HepG2 (cell line): Measurements from ENCODE around the gene CFAP73. TPM values are rescaled to one million over a fixed set of nuclear protein-coding genes. Genes with fewer than 3 reads are reported as not detected.

Experiments used
- ATAC-seq: fragments of 200-7000 bp; cut with Tn5 transposase; 3 replicates; pipeline ENCODE4 v1.9.1; 2020; ENCODE audit warnings: mild to moderate bottlenecking, moderate library complexity
- BruUV-seq: library from RNA; stranded (reverse); fragments of 400-500 nt; replicated peaks from 2 replicates; lab custom pipeline; 2021; lab: Mats Ljungman, UMichigan
- CTCF ChIA-PET: fragments of 300-600 bp; formaldehyde crosslinking; extraction: SDS; loops from one replicate; lab custom pipeline; 2021; ENCODE audit warnings: low total read pairs, inconsistent platforms, low intra/inter-chr PET ratio; lab: Yijun Ruan, JAX
- POLR2A ChIA-PET: fragments of 350-600 bp; sonication (Branson Sonifier 250); formaldehyde crosslinking; loops from one replicate; lab custom pipeline; 2020; ENCODE audit warnings: antibody characterized with exemption, inconsistent platforms; lab: Yijun Ruan, JAX
- DNase-seq: peaks from one replicate; pipeline ENCODE4 v3.0.0-alpha.2; 2015; ENCODE audit warnings: low spot score
- FAIRE-seq: peaks from 3 replicates; lab custom pipeline; 2011; peaks lifted over from hg19 to GRCh38; lab: Jason Lieb, UNC
- H2AFZ ChIP-seq: one replicate; pipeline ENCODE4 v1.6.1; 2011; ENCODE audit warnings: low read length, inconsistent platforms
- H3K27ac ChIP-seq: fragments of 300-600 bp; 3 replicates; pipeline ENCODE4 v1.8.0; 2011; ENCODE audit warnings: mixed run types, mild to moderate bottlenecking, mixed read lengths, low read length, inconsistent platforms; ENCODE audit not compliant: insufficient read depth; ENCODE audit errors: extremely low read length
- H3K27me3 ChIP-seq, 2 experiments: fragments of 200-600 bp in 1 of 2; 2 replicates in 1 of 2; 3 replicates in 1 of 2; pipeline versions ENCODE4 v1.6.0 to v1.8.0; 2011; ENCODE audit warnings: low read length in 2 of 2, mild to moderate bottlenecking in 2 of 2, moderate library complexity in 2 of 2, inconsistent platforms in 1 of 2; ENCODE audit not compliant: insufficient read depth in 2 of 2, control insufficient read depth in 1 of 2
- H3K36me3 ChIP-seq, 2 experiments: fragments of 200-600 bp in 1 of 2; replicated peaks in 1 of 2; 2 replicates in 1 of 2; 3 replicates in 1 of 2; pipeline versions ENCODE4 v1.5.1 to v1.8.0; 2011; ENCODE audit warnings: low read length in 2 of 2, inconsistent platforms in 1 of 2; ENCODE audit not compliant: insufficient read depth in 2 of 2, control insufficient read depth in 1 of 2
- H3K4me1 ChIP-seq: 2 replicates; pipeline ENCODE4 v1.5.1; 2012; ENCODE audit warnings: low read length, inconsistent platforms; ENCODE audit not compliant: insufficient read depth
- H3K4me2 ChIP-seq: 2 replicates; pipeline ENCODE4 v1.6.0; 2011; ENCODE audit warnings: low read depth, low read length, inconsistent platforms
- H3K4me3 ChIP-seq, 3 experiments: fragments of 200-600 bp in 1 of 3; sonication (generic), shearing (Covaris generic) in 1 of 3; replicated peaks in 1 of 3; 2 replicates each; pipeline ENCODE4 v1.5.1; 2011 to 2016; ENCODE audit warnings: low read length in 3 of 3, inconsistent platforms in 2 of 3, low read depth in 2 of 3, mild to moderate bottlenecking in 2 of 3, control low read depth in 1 of 3, mixed read lengths in 1 of 3; ENCODE audit not compliant: insufficient read depth in 1 of 3
- H3K79me2 ChIP-seq: one replicate; pipeline ENCODE4 v1.6.1; 2011; ENCODE audit warnings: low read length, inconsistent platforms; ENCODE audit not compliant: insufficient read depth
- H3K9ac ChIP-seq: 2 replicates; pipeline ENCODE4 v1.6.0; 2011; ENCODE audit warnings: mild to moderate bottlenecking, low read depth, low read length, inconsistent platforms; ENCODE audit not compliant: insufficient read depth
- H3K9me3 ChIP-seq: 2 replicates; pipeline ENCODE4 v1.5.1; 2012; ENCODE audit warnings: mild to moderate bottlenecking, low read length
- H4K20me1 ChIP-seq: 2 replicates; pipeline ENCODE4 v1.6.0; 2011; ENCODE audit warnings: inconsistent platforms, mild to moderate bottlenecking, low read length, moderate library complexity; ENCODE audit not compliant: insufficient read depth
- ARID2 ChIP-seq: sonication (generic); formaldehyde crosslinking; IDR thresholded peaks from 2 replicates; pipeline ENCODE4 v1.8.1; 2022; ENCODE audit warnings: mild to moderate bottlenecking, missing genetic modification reagents, borderline replicate concordance
- FOXP1 ChIP-seq, 2 experiments: fragments of 450-650 bp in 1 of 2; IDR thresholded peaks; 2 replicates each; pipeline ENCODE4 v1.6.1; 2017 to 2018; ENCODE audit warnings: antibody characterized with exemption in 1 of 2
- HNF1A ChIP-seq, 2 experiments: sonication (generic) in 1 of 2; formaldehyde crosslinking in 1 of 2; IDR thresholded peaks; 2 replicates each; pipeline versions ENCODE4 v1.4.0 to v1.6.1; 2016 to 2020; ENCODE audit warnings: borderline replicate concordance in 1 of 2, low read depth in 1 of 2, mild to moderate bottlenecking in 1 of 2, missing genetic modification reagents in 1 of 2
- HNRNPUL1 ChIP-seq: fragments of 200-400 bp; formaldehyde crosslinking; IDR thresholded peaks from 2 replicates; pipeline ENCODE4 v1.6.1; 2017; ENCODE audit warnings: low read depth, mild to moderate bottlenecking, low read length, moderate library complexity
- TGIF2 ChIP-seq: IDR thresholded peaks from 2 replicates; pipeline ENCODE4 v1.6.1; 2016; ENCODE audit warnings: control low read depth, missing compliant biosample characterization
- THAP7 ChIP-seq: sonication (generic); formaldehyde crosslinking; IDR thresholded peaks from 2 replicates; pipeline ENCODE4 v1.8.1; 2023; ENCODE audit warnings: mild to moderate bottlenecking, missing genetic modification reagents
- ZBTB46 ChIP-seq: sonication (generic); formaldehyde crosslinking; IDR thresholded peaks from 2 replicates; pipeline ENCODE4 v1.4.0; 2020; ENCODE audit warnings: mild to moderate bottlenecking, missing genetic modification reagents, borderline replicate concordance
- ZNF235 ChIP-seq: sonication (generic); formaldehyde crosslinking; IDR thresholded peaks from 2 replicates; pipeline ENCODE4 v1.8.1; 2023; ENCODE audit warnings: mild to moderate bottlenecking, missing genetic modification reagents, borderline replicate concordance
- ZNF367 ChIP-seq: sonication (generic); formaldehyde crosslinking; IDR thresholded peaks from 2 replicates; pipeline ENCODE4 v1.4.0; 2020; ENCODE audit warnings: missing genetic modification reagents, borderline replicate concordance
- ZNF557 ChIP-seq: sonication (generic); formaldehyde crosslinking; IDR thresholded peaks from 2 replicates; pipeline ENCODE4 v1.4.0; 2020; ENCODE audit warnings: missing genetic modification reagents
- ZNF674 ChIP-seq: sonication (generic); formaldehyde crosslinking; IDR thresholded peaks from 2 replicates; pipeline ENCODE4 v1.5.0; 2020; ENCODE audit warnings: low read depth, mild to moderate bottlenecking, missing genetic modification reagents
- ZNF773 ChIP-seq: sonication (generic); formaldehyde crosslinking; IDR thresholded peaks from 2 replicates; pipeline ENCODE4 v1.4.0; 2020; ENCODE audit warnings: missing genetic modification reagents, borderline replicate concordance
- ZSCAN20 ChIP-seq: sonication (generic); formaldehyde crosslinking; IDR thresholded peaks from 2 replicates; pipeline ENCODE4 v1.4.0; 2020; ENCODE audit warnings: missing genetic modification reagents, mild to moderate bottlenecking, borderline replicate concordance
- WGBS: methylation state at CpG from one replicate; pipeline ENCODE4 v1.1.6; 2017; ENCODE audit warnings: low lambda C conversion rate; 5-methylcytosine and 5-hydroxymethylcytosine counted together
- in situ Hi-C: cut with HindIII; loops from 2 replicates; pipeline ENCODE4 v1.10.0; 2017; ENCODE audit warnings: low pct_unique_long_range_greater_than_20kb; ENCODE audit not compliant: extremely low pct_ligation_motif_present
- intact Hi-C: fragments of 100-400 bp; cut with micrococcal nuclease; formaldehyde crosslinking; loops from one replicate; pipeline ENCODE4 v1.10.0; 2022; ENCODE audit not compliant: unreplicated experiment
- polyA plus RNA-seq, 8 experiments: library from polyadenylated mRNA; depleted of rRNA in 3 of 8; stranded (reverse) in 7 of 8; unstranded in 1 of 8; fragments of >200 nt; fragmentation: Illumina TruSeq in 4 of 8; extraction: Trizol in 4 of 8; gene quantifications; 2 replicates each; pipeline versions ENCODE4 v1.2.1 to v1.2.3, GENCODE V29; 2011 to 2016; ENCODE audit warnings: low read depth in 4 of 8, missing spikeins in 1 of 8, mixed read lengths in 1 of 8; ENCODE audit not compliant: insufficient read depth in 1 of 8
- total RNA-seq, 5 experiments: library from RNA; depleted of rRNA; stranded (reverse); fragments of >200 nt; fragmentation: Illumina TruSeq; extraction: Trizol; gene quantifications; 2 replicates each; pipeline ENCODE4 v1.2.3, GENCODE V29; 2016; ENCODE audit warnings: low read depth in 1 of 5

CFAP73 gene
- total and polyA plus RNA-seq, 2 of the 13 experiments (the other 11 are each of a cell fraction or from before 2014, with no cell fraction given) = not detected

GRCh38 chr12:113155060-113155459, 5.5 kb downstream of the CFAP73 start:
- Histone ChIP-seq H2AFZ (no peak overlapping the region), H3K36me3 (peaks cover 9 to 17% of the 10 kb centered on the region in 2 experiments), H3K27ac (no peak overlapping the region), H3K4me3 (no peak overlapping the region), H3K4me2 (no peak overlapping the region), H3K9me3 (no peaks in the 10 kb centered on the region), H4K20me1 (peaks cover 4% of the 10 kb centered on the region; the same call in 1 of the 2 replicates), H3K4me1 (peaks cover 13% of the 10 kb centered on the region), H3K27me3 (peaks cover 0 to 40% of the 10 kb centered on the region in 2 experiments; a peak in 4 of 5 replicates), H3K79me2 (no peaks in the 10 kb centered on the region), H3K9ac (no peak overlapping the region)
- DNase-seq = no peak
- no TSS peak for BruUV-seq
- CTCF ChIA-PET = no interaction called here
- intact Hi-C loops (no loop called here), in situ Hi-C loops (loop anchor here (5.0 kb wide), 1 partner anchor 108 kb away; no protein-coding TSS in a partner anchor)
- 73% methylated on average over 10 of the region's 12 CpGs for WGBS
- no peak for TF ChIP-seq ZNF235 (CRISPR knock-in tag)
- TF ChIP-seq HNRNPUL1 = no peak
- no peak for TF ChIP-seq ZNF674 (CRISPR knock-in tag)
- TF ChIP-seq THAP7 (CRISPR knock-in tag) = no peak
- no peak for TF ChIP-seq TGIF2
- TF ChIP-seq ZNF557 (CRISPR knock-in tag) = no peak
- no peak for TF ChIP-seq ZBTB46 (CRISPR knock-in tag)
- no peak for TF ChIP-seq ZSCAN20 (CRISPR knock-in tag)
- TF ChIP-seq HNF1A (IDR thresholded peaks at IDR 0.05; ENCODE audit: low read depth) = no peak
- TF ChIP-seq HNF1A (CRISPR knock-in tag; IDR thresholded peaks at IDR 0.05; ENCODE audit: borderline replicate concordance) = no peak
- no peak for TF ChIP-seq ZNF367 (CRISPR knock-in tag)
- TF ChIP-seq ZNF773 = no peak
- no peak for TF ChIP-seq FOXP1 (IDR thresholded peaks at IDR 0.05)
- TF ChIP-seq FOXP1 (CRISPR knock-in tag; IDR thresholded peaks at IDR 0.05) = no peak
- TF ChIP-seq ARID2 = no peak
- TF ChIP-seq, all 625 proteins: peak for 0
- no peak for ATAC-seq
- POLR2A ChIA-PET = no interaction called here
- FAIRE-seq = no peak
